ENCODE measurements around the gene HES7.

DNA sequence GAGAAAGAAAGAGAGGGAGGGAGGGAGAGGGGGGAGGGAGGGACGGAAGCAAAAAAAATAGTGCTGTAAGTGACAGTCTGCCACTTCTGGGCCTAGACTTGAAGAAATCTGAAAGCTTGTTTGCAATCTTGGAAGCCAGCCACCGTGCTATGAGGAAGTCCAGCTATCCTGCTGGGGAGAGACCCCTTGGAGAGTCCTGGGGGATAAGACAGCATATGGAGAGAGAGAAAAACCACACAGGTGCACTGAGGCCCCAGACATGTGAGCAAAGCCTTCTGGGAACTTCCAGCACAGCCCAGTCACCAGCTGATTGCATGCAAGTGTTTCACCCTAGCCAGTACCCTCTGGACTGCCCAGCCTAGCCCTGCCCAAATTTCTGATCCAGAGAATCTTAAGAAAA lies 23.8 kb downstream of the HES7 start:
- TF ChIP-seq, protein P1, sequence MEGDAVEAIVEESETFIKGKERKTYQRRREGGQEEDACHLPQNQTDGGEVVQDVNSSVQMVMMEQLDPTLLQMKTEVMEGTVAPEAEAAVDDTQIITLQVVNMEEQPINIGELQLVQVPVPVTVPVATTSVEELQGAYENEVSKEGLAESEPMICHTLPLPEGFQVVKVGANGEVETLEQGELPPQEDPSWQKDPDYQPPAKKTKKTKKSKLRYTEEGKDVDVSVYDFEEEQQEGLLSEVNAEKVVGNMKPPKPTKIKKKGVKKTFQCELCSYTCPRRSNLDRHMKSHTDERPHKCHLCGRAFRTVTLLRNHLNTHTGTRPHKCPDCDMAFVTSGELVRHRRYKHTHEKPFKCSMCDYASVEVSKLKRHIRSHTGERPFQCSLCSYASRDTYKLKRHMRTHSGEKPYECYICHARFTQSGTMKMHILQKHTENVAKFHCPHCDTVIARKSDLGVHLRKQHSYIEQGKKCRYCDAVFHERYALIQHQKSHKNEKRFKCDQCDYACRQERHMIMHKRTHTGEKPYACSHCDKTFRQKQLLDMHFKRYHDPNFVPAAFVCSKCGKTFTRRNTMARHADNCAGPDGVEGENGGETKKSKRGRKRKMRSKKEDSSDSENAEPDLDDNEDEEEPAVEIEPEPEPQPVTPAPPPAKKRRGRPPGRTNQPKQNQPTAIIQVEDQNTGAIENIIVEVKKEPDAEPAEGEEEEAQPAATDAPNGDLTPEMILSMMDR (IDR thresholded peaks at IDR 0.05; ENCODE audit: low read length), result no peak
- TF ChIP-seq EZH2phosphoT487 (IDR thresholded peaks at IDR 0.05; ENCODE audit: low read length), result no peak
- no peak for TF ChIP-seq EZH2 (optimal IDR thresholded peaks at IDR 0.05; ENCODE audit: low read depth, low read length)

All from MM.1S (cell line).